GM18870 (cell line): Measurements from ENCODE around the gene ATG16L1.
A peak's percentile ranks its signal among the peaks of the same experiment; 100 is the strongest.

Experiments used
- ATAC-seq: cut with Tn5 transposase; IDR thresholded peaks from one replicate; pipeline ENCODE4 v1.9.1; 2021; ENCODE audit warnings: moderate library complexity; ENCODE audit not compliant: unreplicated experiment

Gene ATG16L1

DNA sequence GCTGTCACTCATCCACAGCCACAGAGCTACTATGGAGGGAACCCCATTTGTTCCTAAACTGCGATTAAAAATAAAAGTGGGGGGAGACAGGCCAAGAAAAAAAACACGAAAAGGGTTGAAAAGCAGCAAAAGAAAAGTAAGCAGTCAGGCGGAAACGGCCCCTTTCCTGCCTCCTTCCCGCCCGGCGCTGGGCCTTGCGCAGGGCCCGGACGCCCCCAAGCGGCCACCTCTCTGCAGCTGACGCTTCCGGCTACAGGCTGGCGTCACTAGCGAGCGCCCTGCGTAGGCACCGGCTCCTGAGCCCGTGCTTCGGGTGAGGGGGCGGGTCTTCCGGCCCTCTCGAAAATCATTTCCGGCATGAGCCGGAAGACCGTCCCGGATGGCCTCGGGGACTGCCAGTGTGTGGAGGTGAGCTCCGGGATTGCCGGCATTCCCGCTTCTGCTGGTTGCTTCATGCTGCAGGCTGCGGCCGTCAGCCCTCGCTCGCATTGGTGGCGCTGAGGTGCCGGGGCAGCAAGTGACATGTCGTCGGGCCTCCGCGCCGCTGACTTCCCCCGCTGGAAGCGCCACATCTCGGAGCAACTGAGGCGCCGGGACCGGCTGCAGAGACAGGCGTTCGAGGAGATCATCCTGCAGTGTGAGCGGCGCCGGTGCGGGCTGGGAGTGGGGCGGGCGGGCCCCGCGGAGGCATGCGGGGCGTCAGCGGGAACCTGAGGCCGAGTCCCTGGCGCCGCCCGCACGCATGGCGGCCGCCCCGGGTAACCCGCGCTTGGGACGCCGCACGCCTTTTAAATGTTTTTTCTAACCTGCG lies at the start of gene ATG16L1:
Gene ATG16L1 (plus strand): TSS at position 368 of the 811 bp plus-strand sequence. CDS start 155 bp downstream, at position 523.
- peak; percentile 75 for ATAC-seq

DNA sequence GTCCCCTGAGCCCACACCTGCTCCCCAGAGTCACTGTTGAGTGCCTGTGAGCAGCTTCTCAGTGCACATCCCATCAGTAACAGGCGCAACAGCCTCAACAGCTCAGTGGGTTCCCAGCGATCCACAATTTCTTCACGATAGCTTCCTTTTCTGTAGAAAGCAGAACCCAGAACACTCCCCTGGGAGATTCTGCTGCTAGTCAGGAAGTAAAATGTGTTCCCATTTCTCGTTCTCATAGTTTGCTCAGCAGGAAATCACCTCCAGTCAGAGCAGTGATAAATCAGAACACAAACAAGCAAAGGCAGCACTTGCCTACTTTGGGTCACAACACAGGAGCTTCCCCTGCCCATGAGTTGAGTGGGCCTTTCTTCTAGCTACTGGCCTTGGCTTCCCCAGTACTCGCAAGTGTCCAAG lies 48.9 kb upstream of the ATG16L1 start:
- ATAC-seq, result no peak

DNA sequence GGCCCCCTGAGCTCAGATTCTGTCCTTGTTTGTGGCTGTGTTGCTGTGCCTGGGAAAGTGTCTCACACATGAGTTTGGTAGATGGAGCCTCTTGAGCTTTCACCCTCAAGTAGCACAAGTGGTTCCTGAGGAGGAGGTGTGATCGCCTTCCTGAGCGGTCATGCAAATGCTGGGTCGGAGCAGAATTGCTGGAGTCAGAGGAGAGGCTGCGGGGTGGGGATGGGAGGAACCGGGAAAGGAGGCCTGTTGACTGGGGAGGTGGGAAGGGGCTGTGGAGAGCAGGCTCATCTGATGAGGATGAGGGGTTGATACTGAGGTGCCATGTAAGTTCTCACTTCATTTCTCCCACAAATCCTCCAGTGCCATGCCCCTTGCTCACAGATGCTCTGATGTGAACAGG lies 48.4 kb upstream of the ATG16L1 start:
- ATAC-seq, result no peak

DNA sequence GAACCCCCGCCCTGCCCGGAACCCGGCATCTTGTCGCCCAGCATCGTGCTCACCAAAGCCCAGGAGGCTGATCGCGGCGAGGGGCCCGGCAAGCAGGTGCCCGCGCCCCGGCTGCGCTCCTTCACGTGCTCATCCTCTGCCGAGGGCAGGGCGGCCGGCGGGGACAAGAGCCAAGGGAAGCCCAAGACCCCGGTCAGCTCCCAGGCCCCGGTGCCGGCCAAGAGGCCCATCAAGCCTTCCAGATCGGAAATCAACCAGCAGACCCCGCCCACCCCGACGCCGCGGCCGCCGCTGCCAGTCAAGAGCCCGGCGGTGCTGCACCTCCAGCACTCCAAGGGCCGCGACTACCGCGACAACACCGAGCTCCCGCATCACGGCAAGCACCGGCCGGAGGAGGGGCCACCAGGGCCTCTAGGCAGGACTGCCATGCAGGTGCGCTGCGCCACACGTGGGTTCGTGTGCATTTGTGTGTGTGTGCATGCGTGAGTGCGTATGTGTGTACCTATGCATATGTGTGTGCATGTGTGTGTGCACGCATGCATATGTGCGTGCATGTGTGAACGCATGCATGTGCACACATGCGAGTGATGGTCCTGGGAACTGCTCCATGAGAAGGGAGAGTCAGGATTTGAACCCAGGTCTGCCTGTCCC lies 47.1 kb upstream of the ATG16L1 start:
- ATAC-seq, result no peak

DNA sequence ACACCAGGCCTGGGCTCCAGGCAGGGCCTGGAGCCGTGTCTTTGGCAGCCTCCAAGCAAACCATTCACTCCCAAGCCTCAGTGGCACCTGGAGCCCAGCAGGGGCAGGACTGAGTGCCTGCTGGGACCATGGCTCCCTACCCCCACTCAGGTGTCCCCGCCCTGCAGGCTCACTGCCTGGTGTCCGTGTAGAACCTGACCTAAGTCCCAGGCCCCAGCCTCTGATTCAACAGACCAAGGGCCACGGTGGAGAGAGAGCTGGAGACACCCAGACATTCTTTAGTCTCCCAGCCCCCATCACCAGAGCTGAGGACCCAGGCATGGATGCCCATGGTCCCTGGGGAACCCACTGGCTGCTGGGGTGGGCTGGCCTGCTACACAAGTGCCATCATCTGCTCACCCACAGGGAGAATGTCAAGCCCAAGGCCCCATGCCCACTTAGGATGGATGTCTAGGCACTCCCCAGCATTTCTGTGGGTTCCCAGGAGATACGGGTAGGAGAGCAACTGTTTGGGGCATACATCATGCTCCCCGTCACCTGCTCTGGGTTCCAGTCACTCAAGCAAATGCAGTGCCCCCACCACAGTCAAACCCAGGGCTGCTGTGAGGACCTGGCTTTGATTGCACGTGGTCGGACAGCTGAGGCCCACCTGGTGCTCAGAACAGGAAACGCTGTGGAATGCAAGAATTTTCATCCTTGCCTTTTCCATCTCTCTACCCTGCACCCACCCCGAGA lies 42.9 kb upstream of the ATG16L1 start:
- ATAC-seq, result no peak

DNA sequence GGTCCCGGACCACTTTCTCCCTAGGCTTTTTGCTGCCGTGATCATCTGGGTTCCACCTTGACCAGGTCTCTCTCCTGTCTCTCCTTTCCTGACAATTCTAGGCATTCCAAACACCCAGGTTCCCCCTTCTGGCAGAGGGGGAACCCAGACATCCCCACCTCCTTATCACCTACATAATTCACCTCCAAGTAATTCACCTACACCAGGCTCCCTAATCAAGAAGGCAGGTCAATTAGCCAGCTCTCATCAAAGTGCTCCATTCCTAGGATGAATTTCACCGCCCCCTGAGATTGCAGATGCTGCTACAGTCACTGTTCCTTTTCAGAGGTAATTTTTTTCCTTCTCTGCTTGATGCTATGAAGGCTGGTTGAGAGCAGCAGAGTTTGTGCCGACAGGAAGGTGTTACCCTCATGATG lies 42.3 kb upstream of the ATG16L1 start:
- no peak for ATAC-seq

DNA sequence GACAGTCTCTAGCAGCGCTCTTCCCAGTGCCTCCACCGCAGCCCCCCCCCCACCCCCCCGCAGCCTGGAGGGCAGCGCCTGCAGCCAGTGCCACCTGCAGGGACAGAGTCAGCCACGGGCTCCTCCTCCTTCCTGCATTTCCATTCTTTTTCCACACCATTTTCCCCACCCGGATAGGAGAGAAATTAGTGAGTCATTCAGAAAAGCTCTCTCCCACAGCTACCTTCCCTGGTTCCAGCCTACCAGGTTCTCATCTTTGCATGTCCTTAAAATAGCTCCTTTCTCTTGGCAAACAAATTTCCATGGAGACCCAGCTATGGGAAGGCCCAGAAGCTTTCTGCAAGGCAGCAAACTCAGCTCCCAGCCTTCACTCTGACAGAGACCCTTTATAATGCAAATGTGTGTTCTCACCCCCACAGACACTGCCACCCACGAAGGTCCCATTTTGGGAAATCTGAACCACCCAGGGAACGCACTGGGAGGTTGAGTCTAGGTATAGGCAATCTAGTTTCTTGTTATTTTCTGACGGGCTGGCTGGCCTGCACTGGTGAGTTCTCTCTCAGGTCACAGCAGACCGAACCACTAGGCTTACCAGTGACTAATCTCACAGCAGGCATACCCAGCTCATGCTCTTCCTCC lies 41.8 kb upstream of the ATG16L1 start:
- ATAC-seq, result no peak

DNA sequence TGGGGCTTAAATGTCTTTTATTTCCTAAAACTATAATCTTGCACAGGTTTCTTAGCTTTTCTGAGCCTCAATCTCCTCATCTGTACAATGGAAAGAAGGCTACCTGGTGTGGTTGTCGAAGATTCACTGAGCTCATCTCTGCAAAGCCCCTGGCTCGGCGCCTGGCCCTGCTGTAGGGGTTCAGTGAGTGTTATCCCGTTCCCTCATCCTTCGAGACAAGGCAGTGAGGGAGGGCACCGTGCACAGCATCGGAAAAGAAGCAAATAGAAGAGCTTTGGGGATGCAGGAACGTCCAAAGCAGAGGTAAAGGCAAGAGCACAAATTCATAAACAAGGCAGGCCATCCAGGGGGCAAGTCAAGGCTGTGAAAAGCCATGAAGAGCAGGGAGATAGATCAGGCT lies 41.2 kb upstream of the ATG16L1 start:
- ATAC-seq, result no peak

DNA sequence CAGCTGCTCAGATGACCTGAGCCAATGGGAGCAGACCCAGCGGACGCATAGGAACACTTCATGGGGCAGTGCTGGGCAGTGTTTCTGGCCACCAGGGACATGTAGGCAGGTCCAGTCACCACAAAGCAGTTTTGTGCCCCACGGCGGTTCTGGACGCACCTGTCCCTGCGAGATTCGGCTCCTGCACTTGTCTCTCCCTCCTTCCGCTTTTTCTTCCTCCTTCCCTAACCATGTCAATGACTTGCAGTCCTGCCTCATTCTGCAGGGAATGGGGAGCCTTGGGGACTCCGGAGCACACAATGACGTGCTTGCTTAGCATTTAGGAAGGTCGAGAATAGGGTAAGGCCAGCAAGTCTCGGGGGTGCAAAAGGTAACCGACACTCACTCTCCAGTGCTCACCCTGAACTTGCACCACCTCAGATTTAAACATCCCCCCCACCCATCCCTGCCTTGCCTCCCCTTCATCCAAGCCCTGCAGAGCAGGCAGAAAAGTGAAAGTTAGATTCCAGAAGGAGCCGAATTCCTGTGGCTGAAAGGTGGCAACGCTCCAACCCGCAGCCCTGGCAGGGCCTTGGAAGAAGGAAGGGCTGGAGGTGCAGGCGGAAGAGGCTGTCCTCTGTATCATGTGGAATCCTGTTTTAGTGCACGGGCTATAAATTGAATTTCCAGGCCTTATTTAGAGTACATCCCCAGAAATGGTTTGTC lies 40.5 kb upstream of the ATG16L1 start:
- ATAC-seq, result no peak

DNA sequence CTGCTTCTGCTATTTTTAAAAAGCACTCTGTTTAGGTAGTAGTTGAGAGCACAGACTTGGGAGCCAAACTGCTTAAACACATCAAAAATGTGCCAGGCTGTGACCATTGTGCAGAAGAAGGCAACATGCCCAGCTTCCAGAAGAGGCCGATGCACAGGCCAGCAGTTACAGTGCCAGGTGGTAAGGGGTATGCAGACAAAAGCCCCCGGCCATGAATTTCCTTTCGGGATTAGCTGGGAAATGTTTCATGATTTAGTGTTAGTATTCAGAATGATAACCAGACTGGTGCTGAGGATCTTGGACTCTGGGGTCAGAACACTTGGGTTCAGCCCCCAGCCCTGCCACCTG lies 40.0 kb upstream of the ATG16L1 start:
- no peak for ATAC-seq

DNA sequence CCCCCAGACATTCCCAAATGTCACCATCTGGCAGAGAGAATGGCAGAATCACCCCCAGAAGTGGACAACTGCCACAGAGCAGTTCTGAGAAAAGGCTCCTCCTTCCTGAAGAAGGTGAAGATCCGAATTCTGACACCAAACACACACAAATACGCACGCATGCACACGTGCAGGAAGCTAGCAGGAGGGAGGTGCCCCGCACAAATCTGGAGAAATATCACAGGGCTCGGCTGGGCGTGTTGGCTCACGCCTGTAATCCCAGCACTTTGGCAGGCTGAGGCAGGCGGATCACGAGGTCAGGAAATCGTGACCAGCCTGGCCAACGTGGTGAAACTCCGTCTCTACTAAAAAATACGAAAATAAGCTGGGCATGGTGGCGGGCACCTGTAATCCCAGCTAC lies 38.5 kb upstream of the ATG16L1 start:
- ATAC-seq, result no peak

DNA sequence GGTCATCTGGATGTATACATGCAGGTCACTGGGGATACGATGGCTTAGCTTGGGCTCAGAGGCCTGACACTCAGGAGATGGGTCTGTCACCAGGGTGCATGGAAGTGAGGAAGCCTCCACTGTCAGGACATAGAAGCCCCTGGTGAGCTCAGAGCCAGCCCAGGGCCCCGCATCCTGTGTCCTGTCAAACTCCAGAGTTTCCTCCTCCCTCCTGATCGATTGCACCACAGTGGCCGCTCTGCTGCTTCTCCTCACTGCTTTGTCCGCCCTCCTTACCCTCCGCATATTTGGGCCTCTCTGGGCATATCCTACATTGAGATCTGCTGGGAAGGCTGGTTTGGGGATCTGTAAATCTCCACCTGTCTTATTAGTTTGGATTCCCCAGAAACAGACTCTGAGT lies 37.5 kb upstream of the ATG16L1 start:
- ATAC-seq, result no peak

DNA sequence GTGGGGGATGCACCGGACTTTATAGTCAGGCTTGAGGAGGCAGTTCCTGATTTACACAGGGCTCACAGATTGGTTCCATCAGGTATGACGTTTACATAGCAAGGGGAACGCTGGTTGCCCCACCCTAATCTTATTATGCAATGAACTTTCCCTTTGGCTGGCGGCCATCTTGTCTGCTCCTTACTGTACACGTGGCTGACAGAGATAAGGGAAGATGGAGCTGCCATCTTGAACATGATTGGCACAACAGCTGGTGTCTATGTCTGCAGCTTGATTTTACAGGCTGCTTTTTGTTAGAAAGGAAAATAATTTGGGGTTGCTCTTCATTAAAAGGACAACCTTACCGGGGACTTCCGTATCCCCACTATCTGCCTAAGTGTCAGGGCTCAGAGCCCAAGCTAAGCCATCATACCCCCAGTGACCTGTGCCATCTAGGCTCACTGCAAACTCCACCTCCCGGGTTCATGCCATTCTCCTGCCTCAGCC lies 33.5 kb upstream of the ATG16L1 start:
- ATAC-seq, result no peak

DNA sequence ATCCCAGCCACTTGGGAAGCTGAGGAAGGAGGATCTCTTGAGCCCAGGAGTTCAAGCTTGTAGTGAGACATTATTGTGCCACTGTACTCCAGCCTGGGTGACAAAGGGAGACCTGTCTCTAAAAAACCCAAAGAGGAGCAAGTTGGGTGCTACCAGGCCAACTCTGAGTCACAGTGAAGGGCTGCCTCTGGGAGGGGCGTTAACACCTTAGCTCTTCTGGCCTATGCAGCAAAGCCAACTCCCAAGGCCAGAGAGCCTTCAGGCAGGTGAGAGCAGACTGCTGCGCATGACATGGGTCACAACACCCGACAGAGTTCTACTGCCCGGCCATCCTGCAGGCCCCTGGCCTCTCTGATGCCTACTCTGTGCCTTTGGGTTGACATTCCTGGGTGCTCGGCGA lies 32.6 kb upstream of the ATG16L1 start:
- ATAC-seq, result no peak

DNA sequence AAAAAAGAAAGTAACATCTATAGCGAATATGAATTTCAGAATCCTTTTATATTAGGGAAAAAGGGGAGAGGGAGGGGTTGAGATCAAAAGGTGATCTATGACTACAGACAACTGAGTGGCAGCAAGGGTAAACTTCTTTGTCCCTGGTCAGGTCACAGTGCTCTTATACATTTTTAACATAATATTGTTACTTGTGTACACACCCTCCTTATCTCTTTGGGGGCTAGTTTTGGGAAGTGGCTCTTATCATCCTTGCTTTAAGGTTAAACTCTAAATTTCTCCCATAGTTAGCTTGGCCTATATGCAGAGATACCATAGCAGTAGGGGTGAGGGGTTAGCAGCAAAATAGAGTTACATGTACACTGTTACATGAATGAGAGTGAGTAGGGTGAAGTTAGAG lies 31.6 kb upstream of the ATG16L1 start:
- no peak for ATAC-seq

DNA sequence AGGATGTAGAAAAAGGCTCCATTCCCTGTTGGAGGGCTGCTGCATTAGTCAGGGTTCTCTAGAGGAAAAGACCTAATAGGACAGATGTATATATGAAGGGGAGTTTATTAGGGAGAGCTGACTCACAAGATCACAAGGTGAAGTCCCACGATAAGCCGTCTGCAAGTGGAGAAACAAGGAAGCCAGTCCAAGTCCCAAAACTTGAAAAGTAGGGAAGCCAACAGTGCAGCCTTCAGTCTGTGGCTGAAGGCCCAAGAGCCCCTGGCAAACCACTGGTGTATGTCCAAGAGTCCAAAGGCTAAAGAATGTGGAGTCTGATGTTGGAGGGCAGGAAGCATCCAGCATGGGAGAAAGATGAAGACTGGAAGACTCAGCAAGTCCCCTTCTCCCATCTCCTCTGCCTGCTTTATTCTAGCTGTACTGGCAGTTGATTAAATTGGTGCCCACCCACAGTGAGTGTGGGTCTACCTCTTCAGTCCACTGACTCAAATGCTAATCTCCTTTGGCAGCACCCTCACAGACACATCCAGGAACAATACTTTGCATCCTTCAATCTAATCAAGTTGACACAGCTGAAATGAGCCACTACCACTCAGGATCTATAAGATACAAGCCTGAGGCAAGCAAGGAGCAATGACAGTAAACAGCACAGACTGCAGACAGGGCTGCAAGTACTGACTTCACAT lies 30.0 kb upstream of the ATG16L1 start:
- ATAC-seq, result no peak

DNA sequence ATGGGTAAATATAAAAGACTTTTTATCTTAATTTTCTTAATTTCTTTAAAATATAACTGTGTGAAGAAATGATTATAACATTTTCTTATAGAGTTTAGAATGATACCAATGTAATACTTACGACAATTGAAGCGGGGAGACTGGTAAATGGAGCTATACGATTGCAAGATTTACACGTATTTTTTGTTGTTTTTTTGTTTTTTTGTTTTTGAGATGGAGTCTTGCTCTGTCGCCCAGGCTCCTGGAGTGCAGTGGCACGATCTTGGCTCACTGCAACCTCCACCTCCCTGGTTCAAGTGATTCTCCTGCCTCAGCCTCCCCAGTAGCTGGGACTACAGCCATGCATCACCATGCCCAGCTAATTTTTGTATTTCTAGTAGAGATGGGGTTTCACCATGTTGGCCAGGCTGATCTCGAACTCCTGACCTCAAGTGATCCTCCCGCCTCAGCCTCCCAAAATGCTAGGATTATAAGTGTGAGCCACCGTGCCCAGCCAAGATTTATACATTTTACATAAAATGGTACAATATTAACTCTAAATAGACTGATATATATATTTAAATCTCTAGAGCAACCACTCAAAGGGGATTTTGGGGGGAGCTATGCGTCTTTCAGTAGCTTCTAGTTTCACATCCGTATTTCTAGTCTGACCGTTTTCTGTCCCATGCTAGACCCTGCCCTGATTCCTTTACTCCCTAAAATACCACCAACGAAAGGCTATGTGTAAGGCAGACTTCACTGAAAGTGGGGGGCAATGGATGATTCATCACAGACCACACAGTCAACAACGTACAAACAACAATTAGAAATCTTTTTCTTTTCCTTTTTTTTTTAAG lies 28.2 kb upstream of the ATG16L1 start:
- ATAC-seq, result peak; percentile 77

DNA sequence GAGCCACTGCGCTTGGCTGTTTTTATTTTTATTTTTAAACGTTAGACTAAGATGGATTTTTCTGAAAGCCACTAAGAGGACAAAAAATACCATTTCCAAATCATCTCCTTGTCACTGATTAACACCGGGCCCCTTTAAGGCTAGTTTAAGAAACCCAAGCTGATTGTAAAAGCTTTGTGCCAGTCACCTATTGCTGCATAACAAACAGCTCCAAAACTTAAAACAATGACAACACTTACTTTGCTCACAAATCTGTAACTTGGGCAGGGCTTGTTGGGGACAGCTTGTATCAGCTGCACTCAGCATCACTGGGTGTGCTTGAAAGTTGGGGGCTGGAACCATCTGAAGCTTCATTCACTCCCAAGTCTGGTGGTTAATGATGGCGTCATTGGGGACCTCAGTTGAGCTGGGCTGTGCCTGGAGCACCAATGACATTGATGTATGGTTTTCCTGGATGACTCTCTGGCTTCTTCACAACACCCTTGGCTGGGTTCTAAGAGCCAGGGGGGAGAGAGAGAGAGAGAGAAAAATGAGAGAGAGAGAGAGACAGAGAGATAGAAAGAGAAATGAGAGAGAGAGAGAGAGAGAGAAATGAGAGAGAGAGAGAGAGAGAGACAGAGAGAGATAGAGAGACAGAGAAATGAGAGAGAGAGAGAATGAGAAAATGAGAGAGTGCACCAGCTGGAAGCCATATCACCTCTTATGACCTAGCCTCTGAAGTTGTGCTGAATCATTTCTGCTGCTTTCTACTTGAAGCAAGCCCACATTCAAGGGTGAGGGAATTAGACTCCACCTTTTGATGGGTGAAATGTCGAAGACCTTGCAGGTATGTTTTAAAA lies 26.0 kb upstream of the ATG16L1 start:
- ATAC-seq, result no peak
